GDM1 (cell line): Measurements from ENCODE around the gene MEGF11.

Experiments used
- DNase-seq: peaks from one replicate; lab custom pipeline; 2025; lab: John Stamatoyannopoulos, UW

The MEGF11 gene

DNA sequence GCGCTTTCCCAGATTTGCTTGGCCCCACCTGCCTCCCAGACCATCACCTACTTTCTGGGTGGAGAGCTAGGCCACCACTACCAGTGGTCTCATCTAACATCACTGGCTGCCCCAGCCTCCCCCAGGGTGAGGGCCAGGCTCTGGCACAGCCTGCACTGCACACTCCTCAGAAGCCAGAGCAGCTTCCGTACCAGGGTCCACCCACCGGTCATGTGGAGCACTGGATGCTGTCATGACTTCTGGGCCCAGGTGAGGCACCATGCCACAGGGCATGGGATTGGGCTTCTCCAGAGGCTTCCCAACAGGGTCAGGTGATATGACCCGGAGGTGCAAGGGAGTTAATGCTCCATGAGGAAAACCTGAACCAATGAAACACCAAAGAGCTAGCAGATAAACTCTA, 14.0 kb downstream of the MEGF11 start:
- no peak for DNase-seq

DNA sequence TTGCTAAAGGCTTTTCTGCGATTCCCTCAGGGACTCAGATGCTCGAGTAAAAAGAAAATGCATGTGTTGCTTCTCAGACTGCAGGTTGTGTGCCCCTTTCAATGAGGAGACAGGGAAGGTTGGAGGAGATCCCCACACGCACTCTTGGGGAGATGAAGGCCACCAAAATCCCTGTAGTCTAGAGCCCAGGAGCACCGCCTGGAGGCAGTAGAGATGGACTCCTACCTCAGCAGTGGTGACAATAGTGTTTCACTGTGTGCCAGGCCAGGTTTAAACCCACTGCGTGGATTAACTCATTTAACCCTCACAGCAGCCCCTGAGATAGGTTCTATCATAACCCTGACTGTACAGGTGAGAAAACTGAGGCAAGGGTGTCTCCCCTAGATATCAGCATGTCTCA, 15.2 kb downstream of the MEGF11 start:
- DNase-seq: no peak

DNA sequence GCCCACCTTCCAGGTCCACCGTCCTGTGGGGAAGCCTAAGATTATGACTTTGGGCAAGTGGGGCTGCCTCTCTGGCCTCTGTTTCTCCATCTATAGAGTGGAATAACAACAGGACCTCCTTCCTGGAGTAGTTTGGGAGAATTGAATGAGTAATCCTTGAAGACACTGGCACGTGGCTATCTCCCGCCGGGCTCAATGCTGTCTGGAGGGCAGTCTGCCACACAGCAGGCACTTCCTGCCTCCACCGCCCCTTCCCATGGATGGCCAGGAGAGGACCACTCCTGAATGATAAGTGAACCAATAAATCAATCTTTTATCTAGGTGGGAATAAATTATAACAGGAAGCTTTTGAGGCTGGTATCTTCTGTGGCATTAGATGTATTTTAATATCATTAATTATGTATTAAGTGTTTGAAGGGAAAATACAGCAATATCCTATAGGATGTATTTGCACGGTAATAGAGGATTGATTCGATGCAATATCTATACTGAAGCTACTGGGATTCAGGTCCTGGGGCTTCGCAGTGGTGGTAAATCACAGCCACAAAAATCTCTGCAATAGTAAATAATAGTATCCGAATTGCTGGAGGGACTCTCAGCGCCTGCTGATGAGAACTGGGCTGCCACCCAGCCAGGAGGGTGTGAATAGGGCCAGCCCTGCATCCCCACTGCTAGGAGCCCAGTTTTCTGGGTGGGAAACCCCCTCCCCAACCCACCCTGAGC, 15.9 kb downstream of the MEGF11 start:
- DNase-seq: no peak

DNA sequence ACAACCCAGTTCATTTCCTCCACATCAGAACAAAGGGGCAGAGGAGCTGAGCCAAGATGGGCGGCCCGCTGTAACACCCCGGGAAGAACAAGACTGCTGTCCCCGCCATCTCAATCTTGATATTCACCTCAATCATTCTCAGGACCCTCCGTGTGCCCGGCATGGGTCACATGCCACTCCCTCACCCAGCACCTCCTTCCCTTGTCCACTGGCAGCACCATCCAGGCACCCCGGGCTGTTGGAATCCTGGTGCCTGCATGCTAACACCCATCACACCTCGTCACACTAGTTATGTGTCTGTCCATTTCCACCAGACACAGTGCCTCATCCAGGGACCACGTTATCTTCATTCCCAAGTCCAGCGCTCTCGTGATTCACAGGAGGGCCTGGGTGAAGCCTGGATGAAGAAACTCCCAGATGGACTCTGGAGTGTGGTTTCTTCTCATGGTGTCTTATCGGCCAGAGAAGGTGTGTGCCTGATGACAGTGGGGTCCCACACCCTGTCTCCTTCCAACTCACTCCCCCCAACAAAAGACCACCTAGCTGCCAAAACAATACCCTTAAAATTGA, 16.7 kb downstream of the MEGF11 start:
- no peak for DNase-seq

DNA sequence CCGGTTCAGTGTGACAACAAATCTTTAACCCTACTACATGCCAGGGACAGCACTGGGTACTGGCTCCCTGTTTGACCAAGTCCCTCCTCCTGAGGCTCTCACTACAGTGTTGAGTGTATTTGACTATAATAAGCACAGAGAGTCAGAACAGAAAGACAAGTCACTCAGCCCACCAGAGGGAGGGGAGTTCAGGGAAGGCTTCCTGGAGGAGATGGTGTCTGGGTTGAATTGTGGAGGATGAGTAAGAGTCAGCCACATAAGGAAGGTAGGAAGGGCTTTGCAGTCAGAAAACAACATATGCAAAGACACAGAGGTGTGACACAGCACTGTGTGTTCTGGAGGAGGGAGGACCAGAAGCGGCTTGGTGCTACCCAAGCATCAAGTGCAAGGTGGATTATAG, 17.7 kb downstream of the MEGF11 start:
- no peak for DNase-seq

DNA sequence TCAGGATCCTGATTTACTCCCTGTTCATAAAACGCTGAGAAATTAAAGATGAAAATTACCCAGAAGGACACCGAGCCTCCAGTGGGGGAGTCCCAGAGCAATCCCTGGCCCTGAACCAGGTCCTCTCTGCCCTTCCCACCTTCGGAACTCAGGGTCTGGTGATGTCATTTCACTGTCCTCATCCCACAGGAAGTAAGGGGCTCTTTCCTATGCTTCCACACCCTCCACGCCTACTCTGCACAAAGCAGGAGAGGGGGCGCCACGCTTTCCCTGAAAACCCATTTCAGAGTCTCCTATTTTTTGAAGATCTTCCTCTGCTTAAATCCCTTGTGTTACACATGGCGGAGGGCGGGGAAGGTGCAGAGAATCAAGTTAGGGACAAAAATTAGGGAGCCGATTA, 18.8 kb downstream of the MEGF11 start:
- no peak for DNase-seq

DNA sequence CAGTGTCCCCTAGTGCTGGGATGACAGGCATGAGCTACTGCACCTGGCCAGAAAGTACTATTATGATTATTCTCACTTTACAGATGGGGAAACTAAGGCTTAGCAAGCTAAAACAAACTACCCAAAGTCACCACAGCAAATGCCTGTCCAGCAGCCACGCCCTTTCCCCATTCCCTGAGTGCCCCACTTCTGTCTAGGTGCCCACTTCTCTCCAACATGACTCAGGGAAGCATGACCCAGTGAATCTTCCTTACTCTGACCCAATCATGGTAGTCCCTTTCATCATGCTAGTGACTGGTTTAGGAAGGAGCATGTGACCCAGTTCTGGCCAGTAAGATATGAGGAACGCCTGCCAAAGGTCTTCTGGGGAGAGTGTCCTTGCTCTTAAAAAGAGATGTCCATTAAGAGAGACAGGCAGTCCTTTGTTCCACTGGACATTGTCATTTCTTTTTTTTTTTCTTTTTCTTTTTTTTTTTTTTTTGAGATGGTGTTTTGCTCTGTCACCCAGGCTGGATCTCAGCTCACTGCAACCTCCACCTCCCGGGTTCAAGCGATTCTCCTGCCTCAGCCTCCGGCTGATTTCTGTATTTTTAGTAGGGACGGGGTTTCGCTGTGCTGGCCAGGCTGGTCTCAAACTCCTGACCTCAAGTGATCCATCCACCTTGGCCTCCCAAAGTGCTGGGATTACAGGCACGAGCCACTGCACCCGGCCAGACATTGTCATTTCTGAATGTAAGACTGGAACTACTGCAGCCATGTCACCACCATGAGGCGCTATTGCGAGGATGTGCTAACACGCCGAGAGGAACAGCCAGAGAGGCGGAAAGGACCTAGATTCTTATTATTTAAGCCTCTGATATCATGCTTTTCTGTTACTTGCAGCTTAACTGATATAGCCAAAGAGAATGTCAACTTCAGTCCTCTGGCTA, 19.8 kb downstream of the MEGF11 start:
- no peak for DNase-seq

DNA sequence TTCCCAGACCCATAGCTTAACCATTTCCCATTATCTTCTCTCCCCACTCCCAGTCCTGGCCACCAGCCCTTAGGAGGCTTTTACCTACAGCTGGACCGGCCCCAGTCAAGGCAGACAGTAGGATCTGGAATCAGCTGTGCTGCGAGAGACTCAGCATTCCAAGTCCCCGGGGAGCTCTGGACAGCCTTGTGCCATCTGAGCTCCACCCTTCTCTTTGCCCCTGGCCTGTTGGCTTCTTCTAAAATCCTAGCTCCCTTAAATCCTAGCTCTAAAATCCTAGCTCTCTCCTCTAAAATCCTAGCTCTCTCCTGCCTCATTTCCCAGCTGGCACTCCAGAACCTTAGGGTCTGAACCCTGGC, 21.3 kb downstream of the MEGF11 start:
- DNase-seq: no peak

DNA sequence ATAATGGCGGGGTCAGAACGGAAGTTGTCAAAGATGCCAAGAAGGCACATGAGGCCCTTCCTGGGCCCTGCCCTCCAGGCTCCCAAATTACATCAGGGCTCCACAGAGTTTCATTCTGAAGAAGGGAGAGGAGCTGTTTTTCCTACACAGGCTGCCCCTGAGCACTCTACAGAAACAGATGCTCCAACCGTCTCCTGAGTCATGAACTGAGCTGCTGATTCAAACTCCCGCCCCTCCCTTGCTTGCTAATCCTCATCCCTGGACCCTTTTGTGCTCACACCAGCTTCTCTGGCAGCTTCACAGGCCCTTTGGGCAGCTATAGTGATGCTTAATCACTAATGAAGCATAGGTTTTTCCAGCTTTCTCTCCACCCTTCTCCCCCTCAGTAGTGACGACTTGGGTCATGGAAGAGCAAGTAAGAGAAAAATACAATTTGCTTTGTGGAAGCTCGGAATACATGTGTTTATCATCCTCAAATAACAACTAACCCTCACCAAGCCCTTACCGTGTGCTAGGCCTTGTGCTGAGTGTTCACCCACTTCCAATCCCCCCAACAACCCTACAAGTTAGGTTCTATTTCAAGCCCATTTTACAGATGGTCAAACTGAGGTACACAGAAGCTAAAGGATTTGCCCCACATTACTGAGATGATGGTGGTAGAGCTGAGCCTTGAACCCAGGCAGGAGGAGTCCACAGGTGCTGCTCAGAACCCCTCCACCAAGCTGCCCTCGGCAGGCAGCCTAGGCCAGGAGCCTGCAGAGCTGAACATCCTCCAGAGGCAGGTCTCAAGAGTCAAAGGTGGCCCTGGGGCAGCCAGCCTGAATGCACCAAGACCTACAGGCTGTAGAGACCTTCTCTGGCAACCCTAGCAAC, 21.9 kb downstream of the MEGF11 start:
- no peak for DNase-seq

DNA sequence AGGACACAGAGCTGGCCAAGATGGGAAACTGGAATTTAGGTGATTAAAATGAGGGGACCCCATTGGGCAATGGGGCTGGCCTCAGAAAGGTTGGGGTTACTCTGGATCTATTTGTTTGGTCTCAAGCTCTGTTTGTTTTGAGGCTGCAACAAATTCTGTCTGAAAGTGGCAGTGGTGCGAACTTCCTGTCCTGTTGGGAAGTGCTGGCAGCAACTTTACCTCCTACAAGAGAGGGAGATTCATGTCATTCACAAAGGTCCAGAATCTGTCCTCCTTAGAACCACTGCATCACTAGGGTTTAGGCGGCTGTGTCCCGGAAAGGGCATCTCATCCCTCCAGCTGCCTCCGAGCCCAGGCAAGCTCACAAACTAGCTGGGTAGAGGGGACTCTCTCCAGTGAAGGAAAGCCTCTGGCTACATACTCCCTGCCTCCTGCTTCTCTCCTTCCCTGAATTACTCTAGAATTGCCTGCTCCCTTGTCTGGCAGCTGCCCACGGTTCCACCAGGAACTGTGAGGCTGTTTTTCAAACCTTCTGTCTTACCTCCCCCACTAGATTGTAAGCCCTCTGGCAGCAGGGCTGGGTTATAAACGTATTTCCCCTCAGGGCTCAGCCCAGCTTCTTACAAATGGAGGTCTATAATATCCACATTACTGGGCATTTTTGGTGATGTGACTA, 23.6 kb downstream of the MEGF11 start:
- no peak for DNase-seq

DNA sequence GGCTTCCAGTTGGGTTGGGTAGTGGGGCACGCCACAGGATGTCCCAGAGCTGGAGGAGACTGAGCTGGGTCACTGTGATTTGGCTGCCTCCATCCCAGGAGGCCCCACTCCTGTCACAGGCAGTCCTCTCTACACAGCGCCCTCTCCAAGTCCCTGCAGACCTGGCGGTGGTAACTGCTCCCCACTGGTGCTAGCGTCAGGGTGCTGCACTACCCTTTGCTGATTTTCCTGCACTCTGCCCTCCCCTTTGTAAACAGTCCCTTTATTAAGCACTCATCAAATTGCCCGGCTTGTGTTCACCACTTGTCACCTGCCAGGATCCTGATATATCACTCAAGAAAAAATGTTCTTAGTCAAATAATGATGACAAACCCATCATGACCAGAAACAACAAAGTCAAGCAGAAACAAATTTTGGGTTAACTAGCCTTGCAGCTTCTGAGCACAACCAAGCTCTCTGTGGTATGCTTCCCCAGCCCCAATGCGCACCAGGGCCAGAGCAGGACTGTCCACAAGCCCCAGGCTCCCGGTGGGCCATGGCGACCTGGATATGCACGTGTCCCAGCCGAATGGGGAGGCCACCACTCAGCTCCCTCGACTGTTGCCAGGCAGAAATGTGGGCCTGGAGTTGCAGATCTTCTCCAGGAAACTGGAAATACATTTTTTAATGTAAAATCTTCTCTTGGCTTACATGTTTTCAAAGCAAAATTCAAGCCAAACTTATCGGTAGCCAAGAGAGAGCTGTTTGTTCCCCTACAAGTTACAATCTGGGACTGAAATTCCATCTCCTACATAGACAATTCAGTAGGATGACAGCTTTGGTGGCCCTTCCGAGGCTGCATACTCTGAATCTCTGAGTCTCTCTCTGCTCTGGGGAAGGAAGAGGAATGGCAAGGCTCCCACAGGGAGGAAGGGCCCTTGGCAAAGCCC, 24.5 kb downstream of the MEGF11 start:
- DNase-seq: no peak

DNA sequence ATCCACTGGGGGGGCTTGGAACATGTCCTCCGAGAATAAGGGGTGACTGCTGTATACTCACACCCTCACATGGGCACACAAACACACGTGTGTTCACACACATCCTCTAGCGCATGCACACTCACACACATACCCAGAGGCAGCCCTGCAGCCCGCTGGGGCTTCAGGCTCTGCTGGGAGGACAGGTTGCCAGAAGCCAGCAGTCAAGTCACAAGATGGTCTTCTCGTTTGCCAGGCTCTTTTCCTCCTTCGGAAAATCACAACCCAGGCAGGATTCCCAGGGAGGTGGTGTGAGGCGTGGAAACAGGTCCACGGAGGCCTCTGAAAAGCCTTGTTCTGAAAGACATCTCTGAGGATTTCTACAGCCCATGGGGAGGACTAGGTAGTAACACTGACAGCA, 26.8 kb downstream of the MEGF11 start:
- no peak for DNase-seq

DNA sequence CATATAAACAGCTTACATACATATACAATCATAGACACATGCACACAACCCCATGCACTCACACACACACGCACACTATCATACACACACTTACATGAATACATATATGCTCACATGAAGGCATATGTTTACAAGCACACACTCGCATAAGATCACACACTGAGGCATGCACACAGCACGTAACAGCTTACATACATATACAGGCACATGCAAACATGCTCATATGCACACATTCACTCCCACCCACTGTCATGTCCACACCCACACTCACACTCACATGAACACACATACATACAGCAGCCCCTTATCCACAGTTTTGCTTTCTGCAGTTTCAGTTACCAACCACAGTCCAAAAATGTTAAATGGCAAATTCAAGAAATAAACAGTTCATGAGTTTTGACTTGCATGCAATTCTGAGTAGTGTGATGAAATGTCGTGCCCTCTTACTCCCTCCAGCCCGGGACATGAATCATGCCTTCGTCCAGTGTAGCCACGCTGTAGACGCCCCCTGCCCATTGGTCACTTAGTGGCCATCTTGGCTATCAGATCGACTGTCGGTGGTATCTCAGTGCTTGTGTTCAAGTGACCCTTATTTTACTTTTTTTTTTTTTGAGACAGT, 27.8 kb downstream of the MEGF11 start:
- no peak for DNase-seq

DNA sequence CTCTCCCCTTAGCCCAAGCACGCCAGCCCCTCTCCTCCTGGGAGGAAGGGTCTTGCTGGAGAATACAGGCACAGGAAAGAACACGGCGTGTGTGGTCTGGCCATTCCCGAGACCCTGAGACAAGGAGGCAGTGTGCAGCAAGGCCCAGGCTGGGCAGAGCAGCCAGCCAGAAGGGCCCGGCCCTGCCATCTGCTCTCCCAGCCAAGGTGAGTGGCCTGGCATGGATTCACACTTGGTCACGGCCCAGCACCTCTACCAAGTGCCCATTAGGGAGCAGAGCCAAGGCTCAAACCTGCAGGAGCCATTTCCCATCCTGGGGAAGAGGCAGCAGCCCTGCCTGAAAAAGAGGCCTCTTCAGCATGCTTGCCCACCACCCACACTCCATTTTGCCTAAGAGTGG, 28.6 kb downstream of the MEGF11 start:
- DNase-seq: no peak

DNA sequence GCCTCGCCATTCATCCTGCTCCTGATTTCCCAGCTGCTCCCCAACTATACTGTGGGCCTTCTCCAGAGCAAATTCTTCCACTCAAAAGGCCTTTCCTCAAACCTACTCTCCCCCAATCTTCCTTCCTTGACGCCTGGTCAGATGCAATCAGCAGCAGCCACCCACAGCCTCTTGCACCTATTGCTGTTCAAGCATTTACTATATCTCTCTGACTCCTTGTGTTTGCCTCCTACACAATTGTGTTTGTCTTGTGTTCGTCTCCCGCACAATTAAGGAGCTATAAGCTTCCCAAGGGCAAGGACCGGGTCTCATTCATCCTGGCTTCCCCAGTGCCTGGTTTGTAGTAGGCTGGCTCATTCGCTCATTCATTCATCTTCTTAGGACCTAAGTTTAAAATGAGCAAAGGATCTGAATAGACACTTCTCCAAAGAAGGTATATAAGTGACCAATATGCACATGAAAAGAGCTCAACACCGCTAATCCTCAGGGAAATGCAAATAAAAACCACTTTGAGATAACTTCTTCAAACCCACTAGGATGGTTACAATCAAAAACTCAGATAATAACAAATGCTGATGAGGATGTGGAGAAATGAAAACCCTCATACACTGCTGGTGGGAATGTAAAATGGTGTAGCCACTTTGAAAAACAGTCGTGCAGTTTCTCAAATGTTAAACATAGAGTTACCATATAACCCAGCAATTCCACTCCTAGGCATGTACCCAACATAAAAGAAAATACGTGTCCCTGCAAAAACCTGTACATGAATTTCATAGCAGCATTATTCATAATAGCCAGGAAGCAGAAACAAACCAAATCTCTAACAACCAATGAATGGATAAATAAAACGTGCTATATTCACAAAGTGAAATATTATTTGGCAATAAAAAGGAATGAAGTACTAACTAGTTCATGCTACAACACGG, 31.0 kb downstream of the MEGF11 start:
- no peak for DNase-seq

DNA sequence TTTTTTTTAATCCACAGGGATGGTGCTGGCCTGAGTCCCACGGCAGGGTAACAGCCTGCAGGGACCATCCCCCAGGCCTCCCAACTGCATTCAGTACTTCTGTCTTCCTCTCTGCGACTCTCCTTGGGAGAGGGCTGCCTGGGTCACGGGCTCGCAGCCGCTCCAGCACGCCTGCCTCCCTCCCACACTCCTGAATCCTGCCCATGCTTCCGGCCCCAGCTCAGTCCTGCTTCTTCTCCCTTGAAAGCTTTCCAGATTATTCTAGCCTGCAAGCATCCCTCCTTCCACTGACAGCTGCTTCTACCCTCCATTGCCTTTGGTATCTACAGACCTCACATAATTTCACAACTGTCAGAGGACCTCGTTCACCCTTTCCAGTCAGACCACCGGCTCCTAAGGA, 32.4 kb downstream of the MEGF11 start:
- no peak for DNase-seq

DNA sequence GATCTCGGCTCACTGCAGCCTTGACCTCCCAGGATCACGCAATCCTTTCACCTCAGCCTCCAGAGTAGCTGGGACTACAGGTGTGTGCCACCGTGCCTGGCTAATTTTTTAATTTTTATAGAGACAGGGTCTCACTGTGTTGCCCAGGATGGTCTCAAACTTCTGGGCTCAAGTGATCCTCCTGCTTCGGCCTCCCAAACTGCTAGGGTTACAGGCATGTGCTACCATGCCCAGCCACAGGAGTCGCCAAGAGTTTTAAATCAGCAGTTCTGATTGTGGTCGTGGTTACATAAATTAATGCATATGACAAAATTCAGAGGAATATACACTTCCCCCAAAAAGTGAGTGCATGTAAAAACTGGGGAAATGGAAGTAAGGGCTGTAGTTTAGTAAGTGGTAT, 32.9 kb downstream of the MEGF11 start:
- DNase-seq: no peak

DNA sequence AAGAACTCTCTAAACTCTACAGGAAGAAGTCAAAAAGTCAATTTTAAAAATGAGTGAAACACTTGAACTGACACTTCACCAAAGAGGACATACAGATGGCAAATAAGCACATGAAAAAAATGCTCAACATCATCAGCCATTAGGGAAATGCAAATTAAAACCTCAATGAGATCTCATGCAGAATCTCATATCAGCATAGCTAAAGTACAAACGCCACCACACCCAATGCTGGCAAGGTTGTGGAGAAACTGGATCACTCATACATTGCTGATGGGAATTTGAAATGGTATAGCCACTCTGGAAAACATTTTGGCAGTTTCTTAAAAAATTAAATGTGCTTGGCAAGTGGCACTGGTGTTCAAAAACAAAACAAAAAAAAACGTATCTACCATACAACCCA, 34.2 kb downstream of the MEGF11 start:
- no peak for DNase-seq

DNA sequence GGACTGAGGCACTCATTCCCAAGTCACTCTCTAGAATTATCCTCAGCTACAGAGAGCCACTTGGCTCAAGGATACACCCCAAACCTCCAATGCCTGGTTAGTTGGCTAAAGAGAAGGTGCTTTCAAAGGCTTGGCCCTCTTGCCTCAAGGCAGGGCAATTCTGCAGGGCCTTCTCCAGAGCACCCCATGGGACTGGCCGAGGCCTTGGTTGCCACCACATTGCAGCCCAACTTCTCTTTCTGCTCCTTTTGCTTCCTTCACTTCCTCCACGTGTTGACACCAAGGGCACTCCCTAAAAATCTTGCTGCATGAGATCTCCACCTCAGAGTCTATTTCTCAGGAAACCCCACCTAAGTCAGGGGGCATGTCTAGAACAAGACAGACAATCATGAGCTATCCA, 36.7 kb downstream of the MEGF11 start:
- no peak for DNase-seq
